ENCODE results near the gene AUTS2.

GRCh38 chr7:70356085-70356786, 758.0 kb downstream of the AUTS2 start:
- TF ChIP-seq REST (IDR thresholded peaks at IDR 0.05; ENCODE audit: borderline replicate concordance), result no peak
- no peak for TF ChIP-seq EP300 (conservative IDR thresholded peaks at IDR 0.05; ENCODE audit: poor library complexity, severe bottlenecking)
- TF ChIP-seq CTCF (IDR thresholded peaks at IDR 0.05; ENCODE audit: poor library complexity, severe bottlenecking), result no peak
- no peak for TF ChIP-seq RAD21 (conservative IDR thresholded peaks at IDR 0.05)
- TF ChIP-seq EZH2 (IDR thresholded peaks at IDR 0.05; ENCODE audit: borderline replicate concordance, insufficient read depth, low read length, poor library complexity, severe bottlenecking), result no peak
- TF ChIP-seq TAF1 (IDR thresholded peaks at IDR 0.05; ENCODE audit: low read depth), result peak; percentile 4
